ENCODE measurements around the gene PPIF.

GRCh38 chr10:79300711-79301110 is 46.6 kb upstream of the PPIF start:
- TF ChIP-seq CTCF (conservative IDR thresholded peaks at IDR 0.05; ENCODE audit: low read depth, low read length) (no peak), EZH2 (IDR thresholded peaks at IDR 0.05; ENCODE audit: borderline replicate concordance, low read depth, low read length, poor library complexity, severe bottlenecking) (no peak)

Measured in A673 (cell line).